GM19023 (cell line): ENCODE data around the gene PGAP6.
"Not testable (repeated sequence)": the region's sequence is repeated elsewhere in the genome, so short reads cannot be mapped to it uniquely, and the experiment has no call there.

ENCODE experiments used
- ATAC-seq: cut with Tn5 transposase; IDR thresholded peaks from one replicate; pipeline ENCODE4 v1.9.1; 2021; ENCODE audit warnings: mild to moderate bottlenecking, moderate library complexity; ENCODE audit not compliant: unreplicated experiment

PGAP6 gene

GRCh38 chr16:368388-369158, 13.2 kb downstream of the PGAP6 start:
- no peak for ATAC-seq

DNA sequence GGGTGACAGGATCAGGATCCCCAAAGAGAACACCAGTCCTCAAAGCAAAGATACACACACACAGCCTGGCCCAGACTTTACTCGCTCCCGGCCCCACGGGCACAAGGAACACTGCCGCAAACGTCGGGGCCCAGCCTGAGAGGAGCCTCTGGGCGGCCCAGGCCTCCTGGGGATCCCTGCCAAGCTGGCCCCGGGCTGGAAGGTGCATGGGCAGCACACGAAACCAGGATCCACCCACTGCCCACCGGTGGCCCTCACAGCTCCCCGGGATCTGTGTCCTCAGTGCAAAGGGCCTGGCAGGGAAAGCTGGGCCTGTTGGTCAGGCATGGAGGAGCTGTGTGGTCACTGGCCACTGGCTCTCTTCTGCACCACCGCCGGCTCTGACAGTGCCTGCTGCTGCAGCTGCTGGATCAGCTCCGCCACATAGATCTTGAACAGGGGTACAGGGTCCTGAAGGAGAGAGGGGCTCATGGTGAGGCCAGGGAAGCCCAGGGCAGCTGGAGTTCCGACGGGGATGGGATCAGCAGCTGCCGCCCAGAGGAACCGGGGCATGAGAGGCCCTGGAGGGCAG, 14.4 kb downstream of the PGAP6 start:
- ATAC-seq, result no peak

- no peak for ATAC-seq
Observed at GRCh38 chr16:366476-366875, 15.3 kb downstream of the PGAP6 start.

GRCh38 chr16:364595-365491, 16.9 kb downstream of the PGAP6 start:
- ATAC-seq, result no peak

DNA sequence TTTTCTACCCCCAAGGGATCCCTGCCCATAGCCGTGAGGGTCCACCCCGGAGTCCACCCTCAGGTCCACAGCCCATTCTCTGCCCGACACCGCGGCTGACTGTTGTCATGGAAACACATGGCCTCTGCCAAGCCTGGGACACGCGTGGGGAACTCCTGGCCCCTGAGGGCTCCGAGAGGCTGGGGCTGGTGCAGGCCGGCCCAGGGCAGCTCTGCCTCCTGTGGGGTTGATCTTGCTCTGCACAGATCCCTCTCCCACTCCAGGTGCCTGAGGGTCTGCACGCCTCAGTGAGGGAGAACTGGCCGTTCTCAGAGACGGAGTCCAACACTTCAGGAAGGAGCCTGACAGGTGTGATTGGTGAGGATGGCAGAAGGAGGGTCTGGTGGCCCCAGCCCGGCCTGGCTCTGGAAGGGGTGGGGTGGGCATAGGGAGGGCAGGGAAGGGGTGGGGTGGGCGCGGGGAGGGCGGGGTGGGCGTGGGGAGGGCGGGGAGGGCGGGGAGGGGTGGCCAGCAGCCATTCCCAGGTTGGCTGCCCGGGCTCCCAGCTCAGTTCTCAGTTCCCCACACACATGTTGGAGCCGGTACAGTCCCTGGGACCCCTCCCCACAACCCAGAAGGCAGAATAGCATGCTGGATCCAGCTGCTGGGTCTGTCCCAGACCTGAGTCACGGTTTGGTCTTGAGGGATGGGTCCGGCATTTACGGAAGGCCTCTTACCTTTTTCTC, 17.9 kb downstream of the PGAP6 start:
- no peak for ATAC-seq

GRCh38 chr16:363110-363765, 18.5 kb downstream of the PGAP6 start:
- ATAC-seq, result no peak

DNA sequence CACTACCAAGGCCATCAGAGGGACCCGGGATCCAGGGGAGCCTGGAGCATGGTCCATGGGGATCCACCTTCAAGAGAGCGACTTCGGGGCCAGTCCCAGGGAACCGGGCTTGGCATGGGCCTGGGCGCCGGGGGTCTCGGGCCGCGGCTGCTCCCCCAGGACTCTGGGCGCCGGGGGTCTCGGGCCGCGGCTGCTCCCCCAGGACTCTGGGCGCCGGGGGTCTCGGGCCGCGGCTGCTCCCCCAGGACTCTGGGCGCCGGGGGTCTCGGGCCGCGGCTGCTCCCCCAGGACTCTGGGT, 19.1 kb downstream of the PGAP6 start:
- ATAC-seq, result not testable (repeated sequence)

DNA sequence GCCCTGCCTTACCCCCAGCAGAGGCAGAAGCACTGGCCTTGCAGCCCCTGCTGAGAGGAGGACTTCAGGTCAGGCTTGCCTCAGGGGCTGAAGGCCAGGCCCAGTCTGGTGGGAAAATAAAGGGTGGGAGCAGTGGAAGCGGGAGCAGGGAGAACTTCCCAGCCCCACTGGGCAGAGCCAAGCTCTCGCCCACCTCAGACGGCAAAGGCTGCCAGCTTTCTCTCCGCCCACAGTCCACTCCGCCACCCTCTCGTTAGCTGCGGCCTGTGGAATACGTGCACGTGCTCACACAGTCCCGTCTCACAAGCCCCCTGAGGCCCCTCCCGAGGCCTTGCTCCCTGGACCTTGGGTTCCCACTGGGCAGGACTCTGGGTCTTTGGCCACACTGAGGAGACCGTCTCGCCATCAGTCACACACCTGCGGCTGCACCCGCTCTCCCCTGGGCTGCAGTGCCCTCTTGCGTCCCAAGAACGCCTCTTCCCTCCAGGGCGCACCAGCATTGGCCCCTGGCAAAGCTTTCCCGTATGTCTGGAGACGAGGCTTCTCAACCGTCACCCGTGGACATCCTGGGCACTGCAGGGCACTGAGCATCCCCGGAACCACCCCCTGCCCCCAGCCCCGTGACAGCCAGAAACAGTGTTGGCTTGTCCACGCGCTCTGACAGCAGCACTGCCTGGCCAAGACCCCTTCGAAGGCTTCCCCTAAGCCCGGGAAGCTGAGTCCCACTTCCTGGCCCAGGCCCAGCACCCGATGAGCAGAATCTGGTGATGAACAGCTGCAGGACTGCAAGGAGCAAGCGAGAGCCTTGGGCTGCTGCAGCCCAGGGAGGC, 19.7 kb downstream of the PGAP6 start:
- peak; percentile 62 for ATAC-seq

DNA sequence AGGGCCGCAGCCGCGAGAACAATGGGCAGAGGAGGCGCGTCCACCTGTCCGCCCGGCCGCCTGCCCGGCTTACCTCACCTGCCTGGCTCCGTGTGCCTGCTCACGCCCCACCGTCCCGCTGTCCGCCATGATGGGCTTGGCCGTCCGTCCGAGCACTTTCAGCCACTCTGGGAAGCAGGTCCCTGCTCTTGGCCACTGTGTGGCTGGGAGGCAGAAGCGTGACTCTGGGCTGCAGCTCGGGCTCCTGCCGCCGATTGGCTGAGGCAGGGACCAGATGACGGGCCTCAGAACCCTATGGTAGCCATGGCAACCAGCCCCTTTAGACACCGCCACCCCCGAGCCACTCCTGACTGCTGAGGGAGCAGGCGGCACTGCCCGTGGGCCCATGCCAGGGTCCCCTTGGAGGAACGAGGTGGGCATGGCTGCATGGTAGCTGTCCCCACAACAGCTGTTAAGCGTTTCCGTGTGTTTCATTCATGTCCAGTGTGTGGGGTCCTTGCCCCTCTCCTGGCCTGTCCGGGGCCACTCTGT, 20.4 kb downstream of the PGAP6 start:
- no peak for ATAC-seq

DNA sequence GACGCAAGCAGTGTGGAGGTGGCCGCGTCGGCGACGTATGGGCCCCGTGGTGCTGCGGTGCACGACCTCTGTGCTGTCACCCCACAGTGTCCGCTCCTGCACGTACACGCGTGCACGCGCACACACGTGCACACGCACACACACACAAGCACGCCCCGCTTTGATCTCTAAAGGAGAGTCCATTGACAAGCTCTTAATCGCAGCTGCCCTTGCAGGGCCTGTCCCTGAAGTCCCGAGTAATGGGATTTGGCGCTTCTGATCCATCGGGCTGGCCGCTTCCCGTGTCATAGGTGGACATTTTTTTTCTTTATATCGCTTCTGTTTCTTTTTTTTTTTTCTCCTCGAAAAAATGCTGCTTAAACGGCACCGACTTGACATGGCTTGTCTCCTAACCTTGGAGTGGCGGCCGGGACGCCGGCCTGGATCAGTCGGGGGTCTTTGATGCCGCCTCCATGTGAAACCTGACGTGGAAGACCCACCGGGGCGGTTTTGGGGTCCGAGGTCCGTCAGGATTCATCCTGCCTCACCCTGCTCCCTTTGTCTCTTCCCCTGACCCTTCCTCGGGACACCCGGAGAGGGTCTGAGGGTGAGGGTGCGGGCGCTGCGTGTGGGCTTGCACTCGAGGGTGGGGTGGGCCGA, 21.0 kb downstream of the PGAP6 start:
- ATAC-seq, result no peak

DNA sequence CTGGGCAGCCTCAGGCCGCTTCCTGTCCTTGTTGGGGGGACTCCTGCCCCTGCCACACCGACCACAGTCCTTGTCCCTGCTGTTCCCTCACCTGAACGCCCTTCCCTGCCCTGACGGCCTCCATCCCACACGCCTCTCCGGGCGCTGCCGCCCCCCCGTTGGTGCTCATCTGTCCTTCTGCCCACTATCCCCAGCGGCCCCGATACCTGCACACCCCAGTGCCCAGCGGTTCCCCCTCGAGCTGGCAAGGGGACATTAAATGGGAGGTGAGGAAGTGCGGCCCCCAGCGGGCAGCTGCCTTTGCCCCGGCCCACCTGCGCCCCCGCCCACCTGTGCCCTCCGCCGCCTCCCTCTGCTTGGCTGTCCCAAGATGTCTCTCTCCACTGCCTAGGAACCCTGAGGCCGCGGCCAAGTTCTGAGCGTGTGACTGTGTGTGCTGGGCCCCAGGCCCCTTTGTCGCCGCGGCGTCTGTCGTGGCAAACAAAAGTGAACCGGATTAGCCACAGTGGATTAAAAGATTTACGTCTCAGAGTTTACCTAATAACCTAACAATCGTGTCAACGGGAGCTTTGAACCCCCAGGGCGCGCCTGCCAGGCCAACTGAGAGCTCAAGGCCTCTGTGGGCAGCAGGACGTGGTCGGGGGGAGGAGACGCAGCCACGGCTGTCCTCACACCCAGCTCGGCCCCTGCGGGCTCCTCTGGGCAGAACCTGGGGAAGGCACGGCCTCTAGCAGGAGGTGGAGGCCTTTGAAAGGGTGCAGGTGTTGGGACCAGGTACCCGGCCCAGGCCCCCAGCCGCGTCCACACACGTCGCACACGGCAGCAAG, 21.7 kb downstream of the PGAP6 start:
- no peak for ATAC-seq

DNA sequence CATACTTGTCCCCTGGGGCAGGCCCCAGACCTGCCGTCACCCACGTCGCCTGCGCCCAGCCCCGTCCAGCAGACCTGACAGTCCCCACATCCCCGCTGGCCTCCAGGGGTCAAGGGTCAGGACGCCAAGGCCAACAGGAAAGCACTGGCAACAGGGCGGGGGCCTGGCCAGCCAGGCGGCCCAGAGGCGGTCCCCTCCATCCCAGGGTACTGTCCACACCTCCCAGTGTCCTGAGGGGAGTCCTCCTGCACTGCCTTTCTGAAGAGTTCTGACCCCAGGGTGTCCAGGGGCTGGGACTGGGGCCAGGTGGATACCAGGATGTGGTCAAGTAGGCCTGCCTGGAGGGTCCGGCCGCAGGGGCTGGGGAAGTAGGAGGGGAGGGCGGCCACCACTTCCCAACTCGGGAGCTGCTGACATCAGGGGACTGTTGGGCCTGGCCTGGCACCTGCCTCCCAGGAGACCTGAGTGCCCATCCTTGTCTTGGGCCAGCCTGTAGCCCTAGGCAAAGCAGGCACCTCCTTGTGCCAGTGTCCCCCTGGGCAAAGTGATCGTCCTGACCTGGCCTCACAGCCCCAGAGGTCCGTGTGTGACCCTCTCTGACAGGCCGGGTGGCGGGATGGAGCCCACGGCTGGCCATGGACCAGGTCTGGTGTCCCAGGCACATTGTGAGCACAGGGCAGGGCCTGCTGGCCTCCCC, 22.6 kb downstream of the PGAP6 start:
- ATAC-seq, result no peak

DNA sequence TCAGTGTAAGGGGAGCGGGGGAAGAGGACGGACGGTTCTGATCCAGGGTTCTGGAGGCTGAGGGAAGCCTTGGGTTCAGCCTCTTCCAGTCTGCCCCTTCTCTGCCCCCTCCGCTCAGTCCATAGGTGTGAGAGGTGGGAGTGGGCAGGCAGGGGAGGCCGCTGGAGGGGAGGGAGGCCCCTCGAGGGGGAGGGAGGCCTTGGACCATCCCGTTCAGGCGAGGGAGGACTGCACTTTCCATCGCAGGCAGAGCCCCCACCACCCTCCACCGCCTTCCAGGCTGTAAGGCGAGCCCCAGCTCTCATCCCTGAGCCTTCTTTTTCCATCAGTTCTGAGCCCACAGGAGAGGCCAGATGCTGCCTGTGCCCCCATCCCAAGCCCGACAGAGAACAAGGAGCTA, 25.0 kb downstream of the PGAP6 start:
- no peak for ATAC-seq

DNA sequence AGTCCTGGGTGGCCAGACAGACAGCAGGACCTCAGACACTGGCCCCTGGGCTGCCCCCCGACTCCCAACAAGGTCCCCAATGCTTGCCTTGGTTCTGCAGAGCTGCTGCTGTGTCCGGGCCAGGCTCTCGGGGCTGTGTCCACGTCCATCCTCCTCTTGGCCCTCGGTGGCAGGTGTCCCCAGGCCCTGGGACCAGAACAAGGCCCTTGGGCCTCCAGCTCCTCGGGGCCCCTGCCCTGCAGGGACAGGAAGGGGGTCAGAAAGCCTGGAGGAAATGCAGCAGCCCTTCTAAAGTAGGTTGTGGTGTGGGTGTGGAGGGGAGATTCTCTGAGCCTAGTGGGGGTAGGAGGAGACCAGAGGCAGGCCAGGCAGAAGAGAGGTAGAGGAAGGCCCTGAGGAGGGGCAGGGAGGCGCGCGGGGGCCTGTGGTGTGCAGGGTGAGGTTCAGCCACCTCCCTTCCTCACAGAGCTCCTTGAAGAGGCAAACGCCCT, 26.8 kb downstream of the PGAP6 start:
- ATAC-seq, result no peak

GRCh38 chr16:354291-354881, 27.4 kb downstream of the PGAP6 start:
- ATAC-seq, result no peak

DNA sequence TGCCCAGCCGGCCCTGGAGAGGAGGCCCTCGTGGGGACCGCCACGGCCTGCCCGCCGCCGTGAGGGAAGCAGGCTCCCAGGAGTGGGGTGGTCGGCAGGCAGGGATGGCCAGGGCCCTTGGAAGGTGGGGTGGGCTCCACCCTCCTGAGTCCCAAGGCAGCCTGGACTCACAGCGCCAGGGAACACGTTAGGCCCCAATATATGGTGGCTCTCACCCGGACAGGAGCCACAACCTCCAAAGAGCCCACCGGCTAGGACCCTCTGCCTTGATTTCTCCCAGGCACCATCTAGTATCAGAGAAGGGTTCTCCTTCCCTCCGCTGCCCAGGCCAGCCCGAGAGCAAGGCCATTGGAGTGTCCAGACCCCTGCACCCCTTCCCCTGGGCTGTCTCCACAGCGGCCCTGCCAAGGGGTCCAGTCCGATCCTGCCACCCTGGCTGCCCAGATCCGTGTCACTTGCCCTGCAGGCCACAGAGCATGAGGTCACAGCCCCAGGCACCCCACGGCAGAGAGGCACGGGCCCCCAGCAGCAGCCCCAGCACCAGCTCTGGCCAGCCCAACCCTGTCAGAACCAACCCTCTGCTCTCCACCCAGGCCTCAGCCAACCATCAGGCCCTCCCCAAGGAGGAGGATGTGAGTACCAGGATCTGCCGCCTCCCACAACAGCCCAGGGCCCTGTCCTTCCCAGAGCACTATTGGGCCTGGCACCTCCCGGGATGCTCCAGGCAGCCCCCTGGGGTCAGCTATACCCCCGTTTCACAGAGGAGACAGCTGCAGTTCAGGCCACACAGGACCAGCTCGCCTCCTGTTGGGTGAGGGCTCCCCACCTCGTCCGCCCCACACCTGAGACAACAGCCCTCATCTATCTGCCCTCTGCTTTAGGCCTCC, 28.1 kb downstream of the PGAP6 start:
- ATAC-seq, result peak; percentile 5
